HG03342 (cell line): Measurements from ENCODE around the gene NADK.

Source experiments
- ATAC-seq: cut with Tn5 transposase; IDR thresholded peaks from one replicate; pipeline ENCODE4 v1.9.1; 2021; ENCODE audit warnings: mild to moderate bottlenecking, moderate library complexity; ENCODE audit not compliant: unreplicated experiment

The NADK gene

GRCh38 chr1:1768249-1768992, 9.8 kb downstream of the NADK start:
- no peak for ATAC-seq

GRCh38 chr1:1764876-1765470, 13.3 kb downstream of the NADK start:
- no peak for ATAC-seq

GRCh38 chr1:1763657-1764621, 14.3 kb downstream of the NADK start:
- no peak for ATAC-seq

- ATAC-seq = no peak
Observed at GRCh38 chr1:1761504-1762376, 16.5 kb downstream of the NADK start.

GRCh38 chr1:1760715-1761114, 17.6 kb downstream of the NADK start:
- no peak for ATAC-seq

GRCh38 chr1:1760345-1760650, 18.0 kb downstream of the NADK start:
- ATAC-seq = no peak

GRCh38 chr1:1759456-1760344, 18.6 kb downstream of the NADK start:
- no peak for ATAC-seq

- no peak for ATAC-seq
Observed at GRCh38 chr1:1758692-1759455, 19.4 kb downstream of the NADK start.

GRCh38 chr1:1758059-1758621, 20.1 kb downstream of the NADK start:
- no peak for ATAC-seq

GRCh38 chr1:1757422-1758058, 20.7 kb downstream of the NADK start:
- no peak for ATAC-seq

GRCh38 chr1:1756661-1757421, 21.4 kb downstream of the NADK start:
- ATAC-seq = no peak

- no peak for ATAC-seq
Observed at GRCh38 chr1:1755852-1756251, 22.4 kb downstream of the NADK start.

- no peak for ATAC-seq
Observed at GRCh38 chr1:1755426-1755825, 22.8 kb downstream of the NADK start.

- ATAC-seq = no peak
Observed at GRCh38 chr1:1754051-1754815, 24.0 kb downstream of the NADK start.

- no peak for ATAC-seq
Observed at GRCh38 chr1:1753607-1754005, 24.7 kb downstream of the NADK start.

GRCh38 chr1:1752636-1753606, 25.3 kb downstream of the NADK start:
- ATAC-seq = no peak
